H54 (cell line): ENCODE data around the gene ADCY1.

Experiments
- DNase-seq: peaks from one replicate; pipeline ENCODE4 v3.0.0; 2011; ENCODE audit warnings: low spot score, mixed read lengths; ENCODE audit not compliant: insufficient read length
- FAIRE-seq: peaks from 3 replicates; lab custom pipeline; 2011; peaks lifted over from hg19 to GRCh38; lab: Jason Lieb, UNC
- POLR2A ChIP-seq: IDR thresholded peaks from 2 replicates; pipeline ENCODE4 v1.6.1; 2011; ENCODE audit warnings: low read depth, mild to moderate bottlenecking, low read length

ADCY1 gene

GRCh38 chr7:45638916-45639315 lies 64.7 kb downstream of the ADCY1 start:
- DNase-seq (no peak), FAIRE-seq (no peak)
- TF ChIP-seq POLR2A, result no peak

DNA sequence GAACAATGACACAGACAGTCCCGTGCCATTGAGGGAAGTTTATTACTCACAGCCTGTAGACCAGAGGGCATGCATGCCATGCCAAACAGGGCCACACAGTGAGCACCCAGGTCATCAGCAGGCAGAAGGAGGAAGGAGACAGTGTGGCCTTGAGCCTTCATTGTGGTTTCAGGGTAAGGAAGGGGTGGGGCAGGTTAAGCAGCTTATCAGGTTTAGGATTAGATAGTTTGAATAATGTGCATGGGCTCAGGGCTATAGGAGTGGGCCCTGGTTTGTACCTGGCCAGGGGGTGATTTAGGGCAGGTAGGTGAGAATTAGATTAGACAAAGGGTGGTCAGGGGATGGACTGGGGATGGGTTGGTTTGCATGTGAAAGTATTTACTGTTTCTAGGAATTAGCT lies 67.9 kb downstream of the ADCY1 start:
- no peak for DNase-seq
- TF ChIP-seq POLR2A, result no peak
- FAIRE-seq, result no peak

GRCh38 chr7:45643630-45644029 lies 69.5 kb downstream of the ADCY1 start:
- no peak for TF ChIP-seq POLR2A
- no peak for DNase-seq
- FAIRE-seq, result no peak

GRCh38 chr7:45644237-45644636 lies 70.1 kb downstream of the ADCY1 start:
- FAIRE-seq (no peak), DNase-seq (no peak)
- no peak for TF ChIP-seq POLR2A

DNA sequence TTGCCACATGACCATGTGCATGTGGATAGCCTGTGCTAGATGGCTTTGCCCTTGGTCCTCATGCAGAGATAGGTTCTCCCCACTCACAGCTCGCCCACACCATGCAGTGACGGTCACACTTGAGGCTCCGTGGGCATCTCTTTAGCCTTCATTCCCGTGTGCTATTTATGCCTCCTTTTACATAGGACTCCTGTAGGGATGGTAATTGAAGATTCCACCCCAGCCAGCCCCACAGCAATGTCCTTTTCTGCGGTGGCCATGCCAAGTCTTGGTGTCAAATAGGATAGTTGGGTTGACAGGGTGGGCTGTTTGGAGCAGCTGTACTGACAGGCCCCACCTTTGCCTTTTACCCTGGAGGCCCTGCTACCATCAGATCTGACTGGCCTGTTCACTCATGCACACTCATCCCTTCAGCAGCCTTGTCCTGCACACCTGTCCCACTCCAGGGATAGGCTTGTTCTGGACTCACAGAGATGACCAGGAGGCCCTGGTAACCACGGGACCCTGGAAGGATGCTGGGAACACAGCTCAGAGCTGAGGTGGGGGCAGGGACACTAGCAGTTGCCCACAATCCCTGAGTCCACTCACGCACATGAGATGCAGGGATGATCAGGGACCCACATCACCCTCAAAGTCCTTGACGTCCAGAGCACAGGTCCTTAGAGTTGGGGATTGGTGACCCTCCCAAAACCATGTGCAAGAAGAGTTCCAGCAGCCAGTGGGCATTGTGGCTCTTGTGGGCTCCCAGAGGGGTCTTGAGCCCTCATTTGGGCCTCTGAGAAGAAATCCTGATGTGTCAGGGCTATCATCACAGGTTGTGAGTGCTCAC lies 71.2 kb downstream of the ADCY1 start:
- DNase-seq (no peak), FAIRE-seq (no peak)
- TF ChIP-seq POLR2A, result no peak

DNA sequence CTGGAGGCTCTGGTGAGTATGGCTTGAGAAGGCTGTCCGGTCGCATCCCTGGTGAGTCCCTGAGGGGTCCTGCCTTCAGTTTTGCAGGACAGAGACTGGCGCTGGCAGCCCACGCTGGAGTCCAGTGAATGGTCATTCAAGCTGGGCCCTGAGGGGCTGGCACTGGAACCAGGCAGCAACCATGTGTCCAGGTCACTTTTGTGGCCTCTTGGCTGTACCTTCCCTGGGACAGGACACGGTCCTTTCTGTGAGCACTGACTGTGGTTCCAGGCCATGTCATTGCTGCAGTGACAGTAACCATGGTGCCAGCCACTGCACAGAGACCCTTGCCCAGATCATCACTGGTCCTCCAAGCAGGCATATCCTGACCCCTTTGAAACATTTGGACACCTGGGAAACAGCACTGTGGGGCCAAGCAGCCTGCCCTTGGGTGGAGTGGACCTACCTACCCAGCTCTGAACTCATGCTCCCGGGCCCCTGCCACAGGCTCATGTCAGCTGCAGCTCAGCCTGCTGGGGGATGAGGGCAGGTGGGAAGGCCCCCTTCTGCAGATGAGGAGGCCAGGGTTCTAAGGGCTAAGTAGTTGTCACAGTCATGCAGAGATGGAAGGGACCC lies 72.1 kb downstream of the ADCY1 start:
- FAIRE-seq (no peak), DNase-seq (no peak)
- TF ChIP-seq POLR2A, result no peak

- no peak for DNase-seq
- no peak for TF ChIP-seq POLR2A
- no peak for FAIRE-seq
These were observed 73.0 kb downstream of the ADCY1 start for GRCh38 chr7:45646996-45647825.

- no peak for FAIRE-seq
- no peak for DNase-seq
- TF ChIP-seq POLR2A, result no peak
These were observed 74.0 kb downstream of the ADCY1 start for GRCh38 chr7:45647967-45648670.

GRCh38 chr7:45648671-45648995 lies 74.5 kb downstream of the ADCY1 start:
- FAIRE-seq (no peak), DNase-seq (no peak)
- no peak for TF ChIP-seq POLR2A

DNA sequence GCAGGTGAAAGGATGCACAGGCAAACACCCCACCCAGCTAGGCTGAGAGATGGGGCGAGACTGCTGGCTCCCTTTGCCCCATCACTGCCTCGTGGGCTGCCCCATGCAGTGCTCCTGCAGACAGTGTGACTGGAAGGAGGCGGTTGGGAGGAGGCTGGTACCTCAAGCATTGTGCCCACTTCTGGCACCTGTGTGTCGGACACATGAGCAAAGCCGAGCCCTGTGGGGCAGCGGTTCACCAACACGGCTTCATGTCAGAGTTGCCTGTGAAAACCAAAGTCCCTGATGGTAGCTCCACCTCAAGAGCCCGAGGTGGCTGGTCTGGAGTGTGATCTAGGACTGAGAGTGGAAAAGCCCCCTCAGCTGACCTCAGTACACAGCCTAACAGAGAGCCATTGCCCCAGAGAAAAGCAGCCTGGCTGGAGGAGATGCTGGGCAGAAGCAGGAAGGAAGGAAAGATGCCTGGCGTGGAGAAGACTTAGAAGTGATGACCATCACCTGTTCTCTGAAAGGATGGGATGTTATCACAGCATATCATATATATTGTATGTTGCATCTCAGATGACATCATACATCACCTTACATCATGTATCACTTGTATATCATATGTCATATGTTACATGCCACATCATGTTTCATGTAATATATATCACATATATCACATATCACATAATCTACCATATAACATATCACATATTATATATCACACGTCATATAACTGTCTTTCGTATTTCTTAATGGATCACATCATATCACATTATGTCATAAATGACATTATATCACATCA lies 75.6 kb downstream of the ADCY1 start:
- TF ChIP-seq POLR2A, result no peak
- no peak for FAIRE-seq
- no peak for DNase-seq

GRCh38 chr7:45650404-45651394 lies 76.5 kb downstream of the ADCY1 start:
- FAIRE-seq (no peak), DNase-seq (no peak)
- TF ChIP-seq POLR2A, result no peak

DNA sequence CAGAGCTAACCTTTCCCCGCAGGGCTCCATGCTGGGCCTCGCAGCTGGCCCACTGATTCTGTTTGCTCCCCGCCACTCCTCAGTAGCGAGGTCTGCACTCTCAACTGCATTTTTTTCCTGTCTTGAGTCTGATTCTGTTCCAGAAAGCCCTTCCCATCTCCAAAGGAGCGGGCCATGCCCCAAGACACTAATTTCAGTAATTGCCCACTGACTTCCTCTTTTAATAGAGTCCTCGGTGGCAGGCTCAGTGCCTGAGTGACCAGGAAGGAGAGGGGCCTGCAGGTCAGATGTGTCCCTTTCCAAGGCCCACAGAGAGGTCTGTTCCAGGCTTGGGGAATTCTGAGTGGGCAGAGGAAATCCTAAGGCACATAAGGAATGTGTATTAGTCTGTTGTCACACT lies 77.4 kb downstream of the ADCY1 start:
- DNase-seq, result no peak
- TF ChIP-seq POLR2A, result no peak
- no peak for FAIRE-seq

GRCh38 chr7:45652630-45653029 lies 78.5 kb downstream of the ADCY1 start:
- DNase-seq, result no peak
- FAIRE-seq, result no peak
- TF ChIP-seq POLR2A, result no peak
